Activated CD4-positive, CD25-positive, alpha-beta regulatory T cell treated with anti-CD3 and anti-CD28 coated beads, Interleukin-2, amount 50 U/mL, for 16 hours (primary cell): ENCODE results near the gene MMD.

Source experiments
- DNase-seq: peaks from one replicate; pipeline ENCODE4 v3.0.0-alpha.2; 2020; ENCODE audit warnings: low read depth, low spot score

Gene MMD

GRCh38 chr17:55354010-55354409 lies 67.6 kb downstream of the MMD start:
- no peak for DNase-seq

- no peak for DNase-seq
These were observed 70.4 kb downstream of the MMD start for GRCh38 chr17:55351226-55351625.

- DNase-seq = no peak
These were observed 70.8 kb downstream of the MMD start for GRCh38 chr17:55350825-55351205.

GRCh38 chr17:55348749-55349354 lies 72.8 kb downstream of the MMD start:
- DNase-seq = no peak

- DNase-seq = no peak
These were observed 74.3 kb downstream of the MMD start for GRCh38 chr17:55347341-55347740.

- no peak for DNase-seq
These were observed 75.0 kb downstream of the MMD start for GRCh38 chr17:55346658-55347057.

GRCh38 chr17:55345132-55345531 lies 76.5 kb downstream of the MMD start:
- no peak for DNase-seq

- no peak for DNase-seq
These were observed 77.1 kb downstream of the MMD start for GRCh38 chr17:55344514-55344997.

GRCh38 chr17:55343900-55344513 lies 77.6 kb downstream of the MMD start:
- no peak for DNase-seq

GRCh38 chr17:55342800-55343585 lies 78.6 kb downstream of the MMD start:
- DNase-seq = no peak
